ENCODE measurements around the gene CCT6A. TPM values are rescaled to one million over a fixed set of nuclear protein-coding genes. Genes with fewer than 3 reads are reported as not detected.
A peak's percentile ranks its signal among the peaks of the same experiment; 100 is the strongest.
"Not testable (repeated sequence)": the region's sequence is repeated elsewhere in the genome, so short reads cannot be mapped to it uniquely, and the experiment has no call there.

The CCT6A gene, protein sequence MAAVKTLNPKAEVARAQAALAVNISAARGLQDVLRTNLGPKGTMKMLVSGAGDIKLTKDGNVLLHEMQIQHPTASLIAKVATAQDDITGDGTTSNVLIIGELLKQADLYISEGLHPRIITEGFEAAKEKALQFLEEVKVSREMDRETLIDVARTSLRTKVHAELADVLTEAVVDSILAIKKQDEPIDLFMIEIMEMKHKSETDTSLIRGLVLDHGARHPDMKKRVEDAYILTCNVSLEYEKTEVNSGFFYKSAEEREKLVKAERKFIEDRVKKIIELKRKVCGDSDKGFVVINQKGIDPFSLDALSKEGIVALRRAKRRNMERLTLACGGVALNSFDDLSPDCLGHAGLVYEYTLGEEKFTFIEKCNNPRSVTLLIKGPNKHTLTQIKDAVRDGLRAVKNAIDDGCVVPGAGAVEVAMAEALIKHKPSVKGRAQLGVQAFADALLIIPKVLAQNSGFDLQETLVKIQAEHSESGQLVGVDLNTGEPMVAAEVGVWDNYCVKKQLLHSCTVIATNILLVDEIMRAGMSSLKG
- total RNA-seq, result 67.2 TPM
- long read RNA-seq, transcript CCT6A-201 (14 exons, 2,719 nt), result major isoform, 329 of 340 reads
- long read RNA-seq, partial matches to known transcripts, result 3 of 340 reads
- long read RNA-seq, other reads (novel, unspliced or antisense), result 7 of 340 reads

GRCh38 chr7:56051339-56052191 is at the start of gene CCT6A, which contains the start of gene PSPH:
TSS of gene CCT6A (plus strand) at chr7:56051765. CDS start at chr7:56051849, 84 bp downstream.
TSS of gene PSPH (minus strand) at chr7:56051444. CDS start at chr7:56021212, 30,232 bp downstream.
- DNase-seq, result peak; percentile 99
- intact Hi-C loops (cut with DNase I), result no loop called here

GRCh38 chr7:56003749-56004148 is 47.8 kb upstream of the CCT6A start:
- intact Hi-C loops (cut with DNase I), result loop anchor here (10.0 kb wide), 1 partner anchor 71 kb away; no protein-coding TSS in a partner anchor
- DNase-seq, result no peak
- ATAC-seq (ENCODE audit: poor library complexity), result no peak

More at GRCh38 chr7:56051339-56052191, at the start of gene CCT6A, which contains the start of gene PSPH:
- ATAC-seq (ENCODE audit: poor library complexity), result peak; percentile 100

DNA sequence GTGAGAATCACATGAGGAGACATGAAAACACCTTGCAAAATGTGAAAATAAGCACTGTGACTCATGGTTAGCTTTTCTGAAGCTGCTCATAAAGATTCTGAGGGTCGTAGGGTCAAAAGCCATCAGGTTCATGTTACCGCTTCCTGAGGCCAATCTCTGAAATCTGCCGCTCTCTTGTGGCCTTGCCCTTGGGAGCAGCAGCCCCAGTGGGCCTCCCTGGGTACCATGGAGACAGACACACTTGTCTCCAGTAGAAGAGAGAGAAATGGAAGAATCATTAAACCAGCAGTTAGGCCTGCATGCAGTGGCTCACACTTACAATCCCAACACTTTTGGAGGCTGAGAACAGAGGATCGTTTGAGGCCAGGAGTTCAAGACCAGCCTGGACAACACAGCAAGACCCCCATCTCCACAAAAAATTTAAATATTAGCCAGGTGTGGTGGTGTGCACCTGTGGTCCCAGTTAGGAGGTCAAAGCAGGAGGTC is 44.4 kb upstream of the CCT6A start:
- ATAC-seq (ENCODE audit: poor library complexity), result no peak
- intact Hi-C loops (cut with DNase I), result loop anchor here (10.0 kb wide), 1 partner anchor 68 kb away; no protein-coding TSS in a partner anchor
- DNase-seq, result no peak

DNA sequence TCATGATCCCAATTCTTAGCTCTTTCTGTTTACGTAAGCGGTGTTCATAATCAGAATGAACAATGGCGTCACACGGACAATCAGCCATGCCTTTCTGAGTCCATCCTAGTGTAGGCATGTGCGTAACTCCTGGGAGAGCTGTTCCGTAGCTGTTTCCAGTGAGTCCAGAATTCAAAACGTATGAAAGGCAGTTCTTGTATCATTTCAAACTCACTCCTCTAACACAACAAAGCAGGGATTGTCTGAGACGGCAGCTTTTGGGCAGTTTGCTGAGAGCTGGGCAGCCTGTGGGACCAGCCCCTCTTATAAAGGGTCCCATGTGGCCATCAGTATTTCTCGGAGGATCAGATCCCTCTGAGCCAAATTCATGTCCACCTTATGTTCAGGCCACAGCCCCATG is 43.7 kb upstream of the CCT6A start:
- no peak for DNase-seq
- ATAC-seq (ENCODE audit: poor library complexity), result no peak
- intact Hi-C loops (cut with DNase I), result loop anchor here (10.0 kb wide), 1 partner anchor 67 kb away; no protein-coding TSS in a partner anchor

DNA sequence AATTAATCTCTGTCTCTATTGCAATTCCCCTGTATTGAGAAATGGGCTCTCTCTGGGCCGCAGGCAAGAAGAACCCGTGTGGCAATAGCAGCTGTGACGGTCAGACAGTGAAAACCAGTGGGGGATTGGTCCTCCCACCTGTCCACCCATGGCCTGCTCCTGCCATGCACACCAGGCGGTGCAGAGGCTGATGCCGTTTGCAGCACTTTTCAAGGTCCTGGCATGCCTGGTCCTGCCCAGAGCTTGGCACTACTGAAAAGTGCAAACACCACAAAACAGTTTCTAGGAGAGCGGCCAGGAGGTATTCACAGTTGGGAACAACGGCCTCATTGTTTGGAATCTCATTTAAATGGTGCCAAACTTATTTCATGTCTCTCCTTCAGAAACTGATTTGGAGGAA is 41.9 kb upstream of the CCT6A start:
- ATAC-seq (ENCODE audit: poor library complexity), result peak; percentile 83
- DNase-seq, result no peak
- intact Hi-C loops (cut with DNase I), result loop anchor here (10.0 kb wide), 1 partner anchor 65 kb away; no protein-coding TSS in a partner anchor

DNA sequence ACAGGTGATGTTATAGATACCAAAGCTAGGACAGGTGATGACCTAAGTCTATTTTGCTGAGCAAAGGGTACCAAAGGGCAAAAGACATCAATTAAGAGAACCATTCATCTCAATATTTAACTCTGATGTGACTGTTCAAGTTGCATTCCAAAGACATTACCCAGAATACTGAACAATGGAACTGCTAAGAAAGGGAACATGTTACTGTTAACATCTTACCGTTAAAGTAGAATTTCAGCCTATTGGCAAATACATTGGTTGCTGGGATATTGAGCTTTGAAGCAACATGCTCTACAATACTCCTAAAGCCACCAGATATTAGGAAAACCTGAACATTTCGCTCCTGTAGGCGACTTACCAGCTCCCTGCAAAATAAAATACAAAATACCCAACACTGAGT is 34.5 kb upstream of the CCT6A start:
- intact Hi-C loops (cut with DNase I); DNase-seq; ATAC-seq (ENCODE audit: poor library complexity): not testable (repeated sequence)

GRCh38 chr7:56019501-56019900 is 32.1 kb upstream of the CCT6A start:
- intact Hi-C loops (cut with DNase I), result no loop called here
- ATAC-seq (ENCODE audit: poor library complexity) (no peak), DNase-seq (no peak)

- intact Hi-C loops (cut with DNase I), result no loop called here
- DNase-seq, result no peak
- peak; percentile 56 for ATAC-seq (ENCODE audit: poor library complexity)
These were observed 28.1 kb upstream of the CCT6A start for GRCh38 chr7:56023500-56023899.

DNA sequence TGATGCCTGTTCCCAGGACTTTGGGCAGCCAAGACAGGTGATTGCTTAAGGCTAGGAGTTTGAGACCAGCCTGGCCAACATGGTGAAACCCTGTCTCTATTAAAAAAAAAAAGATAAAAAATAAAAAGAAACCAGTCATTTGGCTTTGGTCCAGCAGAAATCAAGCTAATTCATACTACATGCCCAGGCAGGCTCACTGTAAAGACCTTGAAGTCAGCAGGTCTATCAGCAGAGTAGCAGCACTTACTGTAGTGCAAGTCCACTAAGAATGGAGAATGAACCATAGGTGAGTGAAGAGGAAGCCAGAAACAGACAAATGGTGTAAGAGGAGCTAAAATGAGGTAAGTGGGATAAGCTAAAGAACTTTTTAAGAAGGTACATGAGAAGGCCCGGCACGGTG is 25.0 kb upstream of the CCT6A start:
- ATAC-seq (ENCODE audit: poor library complexity) (no peak), DNase-seq (no peak)
- intact Hi-C loops (cut with DNase I), result no loop called here

DNA sequence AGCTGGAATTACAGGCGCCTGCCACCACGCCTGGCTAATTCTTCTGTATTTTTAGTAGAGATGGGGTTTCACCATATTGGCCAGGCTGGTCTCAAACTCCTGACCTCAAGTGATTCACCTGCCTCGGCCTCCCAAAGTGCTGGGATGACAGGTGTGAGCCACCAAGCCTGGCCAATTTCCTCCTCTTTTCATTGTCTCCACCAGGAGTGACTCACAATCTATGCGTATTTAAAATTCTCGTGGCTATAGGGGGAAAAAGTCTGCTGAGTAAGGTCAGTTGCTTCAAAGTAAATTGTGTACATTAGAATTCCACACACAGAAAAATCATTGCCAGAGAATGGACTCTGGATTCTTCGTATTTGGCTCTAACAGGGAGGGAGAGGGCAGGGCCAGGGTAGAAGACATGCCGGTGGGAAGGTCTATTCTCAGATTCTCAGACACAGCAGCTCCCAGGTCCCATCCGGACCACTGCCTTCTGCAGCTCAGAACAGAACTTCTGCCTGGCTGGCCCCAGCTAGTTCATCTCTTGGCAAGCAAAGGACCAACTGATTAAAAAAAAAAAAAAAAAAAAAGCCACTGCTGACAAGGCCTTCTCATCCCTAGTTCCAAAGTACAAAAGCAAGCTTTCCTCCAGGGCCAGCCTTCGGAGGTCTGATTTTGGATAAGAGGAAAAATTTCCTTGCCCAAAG is 22.5 kb upstream of the CCT6A start:
- ATAC-seq (ENCODE audit: poor library complexity), result no peak
- no peak for DNase-seq
- intact Hi-C loops (cut with DNase I), result no loop called here

DNA sequence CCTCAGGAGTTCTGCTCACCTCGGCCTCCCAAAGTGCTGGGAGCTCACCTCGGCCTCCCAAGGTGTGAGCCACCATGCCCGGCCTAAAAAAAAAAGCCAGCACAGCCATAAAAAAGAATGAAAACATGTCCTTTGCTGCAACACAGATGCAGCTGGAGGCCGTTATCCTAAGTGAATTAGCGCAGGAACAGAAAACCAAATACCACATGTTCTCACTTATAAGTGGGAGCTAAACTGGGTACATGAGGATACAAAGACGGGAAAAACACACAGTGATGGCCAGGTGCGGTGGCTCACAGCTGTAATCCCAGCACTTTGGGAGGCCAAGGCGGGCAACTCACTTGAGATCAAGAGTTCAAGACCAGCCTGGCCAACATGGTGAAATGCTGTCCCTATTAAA is 21.2 kb upstream of the CCT6A start:
- DNase-seq (no peak), ATAC-seq (ENCODE audit: poor library complexity) (no peak)
- intact Hi-C loops (cut with DNase I), result no loop called here

GRCh38 chr7:56031556-56031955 is 20.0 kb upstream of the CCT6A start:
- DNase-seq; ATAC-seq (ENCODE audit: poor library complexity); intact Hi-C loops (cut with DNase I): not testable (repeated sequence)

DNA sequence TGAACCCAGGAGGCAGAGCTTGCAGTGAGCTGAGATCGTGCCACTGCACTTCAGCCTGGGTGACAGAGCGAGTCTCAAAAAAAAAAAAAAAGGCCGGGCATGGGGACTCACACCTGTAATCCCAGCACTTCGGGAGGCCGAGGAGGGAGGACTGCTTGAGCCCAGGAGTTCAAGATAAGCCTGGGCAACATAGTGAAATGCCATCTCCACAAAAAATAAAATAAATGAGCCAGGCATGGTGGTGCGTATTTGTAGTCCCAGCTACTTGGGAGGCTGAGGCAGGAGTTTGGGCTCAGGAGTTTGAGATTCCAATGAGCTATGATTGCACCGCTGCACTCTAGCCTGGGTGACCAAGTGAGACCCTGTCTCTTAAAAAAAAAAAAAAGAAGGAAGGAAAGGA is 19.0 kb upstream of the CCT6A start:
- DNase-seq; ATAC-seq (ENCODE audit: poor library complexity); intact Hi-C loops (cut with DNase I): not testable (repeated sequence)

DNA sequence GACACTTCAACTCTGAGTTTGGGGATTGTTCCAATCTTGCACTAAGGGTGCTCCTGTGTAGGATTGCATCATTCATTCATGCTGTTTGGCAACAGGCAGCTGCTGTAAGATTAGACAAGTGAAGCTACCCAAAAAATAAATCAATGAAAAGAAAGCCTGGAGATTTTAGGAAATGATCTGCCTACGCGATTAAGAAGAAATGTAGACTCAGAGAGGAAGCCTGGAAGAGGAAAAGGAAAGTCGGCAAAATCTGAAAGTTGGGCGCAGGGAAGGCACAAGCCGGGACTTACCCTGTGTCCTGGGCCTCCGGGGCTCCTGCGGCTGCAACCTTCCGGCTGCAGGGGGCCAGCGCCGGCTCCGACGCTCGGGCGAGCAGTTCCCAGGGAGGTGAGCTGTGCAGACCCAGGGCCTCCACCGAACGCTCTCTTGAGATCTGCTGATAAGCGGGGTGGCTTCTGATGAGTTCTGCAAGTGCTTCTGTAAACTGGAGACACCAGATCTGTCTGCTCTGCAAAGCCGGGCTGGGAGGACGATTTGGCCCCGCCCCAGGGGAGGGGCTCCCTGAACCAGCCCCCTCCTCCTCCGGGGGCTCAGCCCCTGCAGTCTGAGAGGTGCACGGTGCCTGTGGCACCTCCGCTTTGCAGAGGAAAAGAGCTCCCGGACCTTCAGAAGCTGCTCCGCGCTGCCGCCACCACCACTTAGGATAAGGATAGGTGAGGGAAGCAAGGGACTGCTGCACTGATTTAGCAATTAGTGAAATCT is 17.7 kb upstream of the CCT6A start:
- intact Hi-C loops (cut with DNase I), result no loop called here
- peak; percentile 68 for DNase-seq
- ATAC-seq (ENCODE audit: poor library complexity), result peak; percentile 89

- ATAC-seq (ENCODE audit: poor library complexity), result no peak
- intact Hi-C loops (cut with DNase I), result no loop called here
- DNase-seq, result no peak
These were observed 10.8 kb upstream of the CCT6A start for GRCh38 chr7:56040730-56041129.

DNA sequence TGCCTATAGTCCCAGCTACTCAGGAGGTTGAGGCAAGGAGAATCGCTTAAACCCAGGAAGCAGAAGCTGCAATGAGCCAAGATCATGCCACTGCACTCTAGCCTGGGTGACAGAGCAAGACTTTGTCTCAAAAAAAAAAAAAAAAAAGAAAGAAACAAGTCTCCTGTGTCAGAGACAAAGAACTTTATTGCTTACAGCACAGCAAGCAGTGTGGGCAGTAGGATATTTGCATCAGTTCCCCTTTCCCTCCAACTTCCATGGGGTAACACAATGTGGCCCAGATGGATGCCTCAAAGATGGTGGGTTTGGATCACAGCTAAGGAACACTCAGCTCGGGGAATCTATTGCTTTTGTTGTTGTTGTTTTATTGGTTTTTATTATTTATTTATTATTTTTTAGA is 5.8 kb upstream of the CCT6A start:
- intact Hi-C loops (cut with DNase I); ATAC-seq (ENCODE audit: poor library complexity); DNase-seq: not testable (repeated sequence)

GRCh38 chr7:56046721-56047445 is 4.7 kb upstream of the CCT6A start:
- no peak for ATAC-seq (ENCODE audit: poor library complexity)
- intact Hi-C loops (cut with DNase I), result no loop called here

More at GRCh38 chr7:56046721-56047445, 4.7 kb upstream of the CCT6A start:
- no peak for DNase-seq
